Naive thymus-derived CD8-positive, alpha-beta T cell (primary cell): ENCODE data around the gene AGXT. TPM values are rescaled to one million over a fixed set of nuclear protein-coding genes. Genes with fewer than 3 reads are reported as not detected.
"Not testable (repeated sequence)": the region's sequence is repeated elsewhere in the genome, so short reads cannot be mapped to it uniquely, and the experiment has no call there.

Experiments
- ATAC-seq, 2 donors: fragments of 150-1000 bp; cut with Tn5 transposase in 1 of 2; sonication (Bioruptor Pico), chemical (Tn5 transposase) in 1 of 2; 1 replicate in 1 of 2; 2 replicates in 1 of 2; pipeline ENCODE4 v1.10.0; 2021; ENCODE audit warnings: mild to moderate bottlenecking in 2 of 2, moderate library complexity in 2 of 2
- POLR2A ChIA-PET: fragments of 350-600 bp; sonication (Branson Sonifier 250); formaldehyde crosslinking; loops from one replicate; lab custom pipeline; 2021; ENCODE audit warnings: antibody characterized with exemption; lab: Charles Lee
- DNase-seq, 10 donors: peaks; one replicate each; pipeline versions ENCODE4 v3.0.0 to v3.0.0-alpha.2; 2020 to 2022
- H3K27ac Mint-ChIP-seq, 10 donors: one replicate each; pipeline ENCODE4 v1.8.0; 2020 to 2022; ENCODE audit warnings: mild to moderate bottlenecking in 10 of 10, mixed read lengths in 10 of 10, moderate library complexity in 4 of 10, inconsistent platforms in 1 of 10
- H3K27me3 Mint-ChIP-seq, 5 donors: one replicate each; pipeline ENCODE4 v1.8.0; 2021 to 2022; ENCODE audit warnings: mixed read lengths in 5 of 5
- H3K36me3 Mint-ChIP-seq, 3 donors: one replicate each; pipeline ENCODE4 v1.8.0; 2020 to 2022; ENCODE audit warnings: mixed read lengths in 3 of 3, mild to moderate bottlenecking in 2 of 3, inconsistent platforms in 1 of 3
- H3K4me1 Mint-ChIP-seq, 4 donors: one replicate each; pipeline ENCODE4 v1.8.0; 2021 to 2022; ENCODE audit warnings: mixed read lengths in 4 of 4
- H3K4me3 Mint-ChIP-seq, 10 donors: one replicate each; pipeline ENCODE4 v1.8.0; 2020 to 2022; ENCODE audit warnings: mild to moderate bottlenecking in 10 of 10, mixed read lengths in 10 of 10, moderate library complexity in 6 of 10, inconsistent platforms in 1 of 10
- H3K9me3 Mint-ChIP-seq, 9 donors: one replicate each; pipeline ENCODE4 v1.8.0; 2020 to 2022; ENCODE audit warnings: mixed read lengths in 9 of 9, mild to moderate bottlenecking in 3 of 9, inconsistent platforms in 1 of 9, moderate library complexity in 1 of 9
- polyA plus RNA-seq, 3 donors: library from polyadenylated mRNA; unstranded; fragments of 300-500 nt; fragmentation: Illumina TruSeq; gene quantifications; one replicate each; pipeline ENCODE4 v1.2.3, GENCODE V29; 2021
- total RNA-seq, 8 experiments: library from RNA in 2 of 8; stranded (reverse) in 2 of 8; gene quantifications; one replicate each; pipeline ENCODE4 v1.2.3 and lab custom pipeline; 2021 to 2026

Gene AGXT
- total and polyA plus RNA-seq, 5 experiments from 2014 or later = not detected

DNA sequence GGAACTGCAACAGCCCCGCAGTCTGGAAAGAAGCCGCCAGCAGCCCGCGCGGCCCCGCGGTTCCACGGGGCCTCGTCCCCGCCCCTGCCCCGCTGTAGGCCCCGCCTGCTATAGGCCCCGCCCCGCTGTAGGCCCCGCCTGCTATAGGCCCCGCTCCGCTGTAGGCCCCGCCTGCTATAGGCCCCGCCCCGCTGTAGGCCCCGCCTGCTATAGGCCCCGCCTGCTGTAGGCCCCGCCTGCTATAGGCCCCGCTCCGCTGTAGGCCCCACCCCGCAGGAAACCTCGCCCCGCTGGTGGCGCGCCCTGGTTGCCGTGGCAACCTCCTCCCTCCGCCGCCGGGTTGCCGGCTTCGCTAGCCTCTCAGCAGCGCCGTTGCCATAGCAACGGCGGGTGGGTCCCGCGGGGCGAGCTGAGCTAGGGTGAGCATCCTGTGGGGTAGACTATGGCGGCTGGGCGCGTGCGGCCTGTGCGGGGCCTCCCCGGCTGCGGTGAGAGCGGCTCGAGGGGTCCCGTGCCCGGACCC lies 36.4 kb upstream of the AGXT start:
- POLR2A ChIA-PET = interaction anchor here (1.2 kb wide), 1 partner anchor 271 kb away, joined by 5 read pairs; the partner anchor contains the start of gene DUSP28
- ATAC-seq (peak; percentile 88 to 89), DNase-seq (peak; percentile 95 to 100 (median 99))
- H3K36me3 Mint-ChIP-seq = no peaks in the 10 kb centered on the region
- peaks cover 0 to 2% (median 0%) of the 10 kb centered on the region in 9 donors for H3K9me3 Mint-ChIP-seq
- H3K27ac Mint-ChIP-seq = peak overlapping the region in 3 of 10 donors; percentile 13 to 89 (median 57)
- H3K4me3 Mint-ChIP-seq = peak overlapping the region in 7 of 10 donors; percentile 56 to 81 (median 68)
- H3K27me3 Mint-ChIP-seq = peaks cover 1 to 21% (median 11%) of the 10 kb centered on the region in 5 donors
- H3K4me1 Mint-ChIP-seq = peaks cover 2 to 7% (median 5%) of the 10 kb centered on the region in 4 donors

DNA sequence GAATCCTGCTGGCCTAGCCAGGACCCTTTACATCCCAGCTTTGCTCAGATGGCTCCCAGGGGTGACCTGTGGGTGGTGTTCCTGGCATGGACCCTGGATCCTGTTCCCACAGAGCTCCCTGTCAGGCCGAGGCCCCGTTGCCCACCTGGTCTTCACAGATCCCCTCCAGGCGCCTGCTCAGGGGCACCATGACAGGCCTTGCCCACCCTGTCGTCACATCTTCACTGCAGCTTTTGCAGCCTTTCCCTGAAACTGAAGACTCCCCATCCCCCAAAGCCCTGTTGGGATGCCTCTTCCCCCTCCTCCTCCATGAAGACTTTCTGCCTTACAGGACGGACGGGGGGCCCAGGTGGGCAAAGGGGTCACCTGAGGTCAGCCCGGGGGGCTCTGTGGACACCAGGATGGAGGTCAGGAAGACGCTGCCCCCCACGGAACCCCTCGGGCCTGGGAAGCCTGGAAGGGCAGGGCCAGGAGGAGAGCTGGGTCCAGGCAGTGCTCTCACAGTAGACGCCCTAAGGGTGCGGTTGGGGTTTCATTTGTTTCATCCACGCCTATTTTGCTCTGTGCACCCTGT lies 35.6 kb upstream of the AGXT start:
- ATAC-seq = no peak
- H3K9me3 Mint-ChIP-seq = peaks cover 0 to 2% (median 0%) of the 10 kb centered on the region in 9 donors
- H3K27ac Mint-ChIP-seq = peak overlapping the region in 5 of 10 donors; percentile 41 to 89 (median 85)
- no peak overlapping the region for H3K4me3 Mint-ChIP-seq
- DNase-seq = no peak
- POLR2A ChIA-PET = interaction anchor here (1.2 kb wide), 1 partner anchor 272 kb away, joined by 5 read pairs; the partner anchor contains the start of gene DUSP28
- H3K4me1 Mint-ChIP-seq = peaks cover 2 to 7% (median 5%) of the 10 kb centered on the region in 4 donors
- H3K27me3 Mint-ChIP-seq = peaks cover 1 to 17% (median 11%) of the 10 kb centered on the region in 5 donors
- H3K36me3 Mint-ChIP-seq = no peaks in the 10 kb centered on the region

DNA sequence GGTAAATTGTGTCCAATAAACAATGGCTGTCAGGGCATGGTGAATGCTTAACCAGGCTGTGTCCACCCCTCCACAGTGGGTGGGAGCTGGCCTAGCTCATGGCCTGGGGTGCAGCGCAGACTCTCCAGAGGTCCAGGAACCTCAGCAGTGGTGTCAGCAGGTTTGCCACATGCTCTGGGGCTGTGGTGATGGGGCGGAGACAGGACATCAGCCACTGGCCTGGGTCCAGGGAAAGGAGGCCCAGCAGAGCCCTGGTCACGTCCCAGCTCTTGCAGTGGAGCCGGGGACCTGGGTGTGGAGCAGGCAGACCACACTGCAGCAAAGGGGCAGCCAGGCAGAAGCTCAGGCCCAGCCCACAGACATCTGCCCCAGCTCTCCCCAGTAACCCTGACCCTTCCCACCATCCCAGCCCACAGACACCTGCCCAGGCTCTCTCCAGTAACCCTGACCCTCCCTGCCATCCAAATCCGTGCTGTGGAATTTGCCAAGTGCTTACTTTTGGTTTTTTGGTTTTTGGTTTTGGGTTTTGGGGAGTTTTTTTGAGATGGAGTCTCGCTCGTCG lies 34.8 kb upstream of the AGXT start:
- Mint-ChIP-seq H3K36me3 (no peaks in the 10 kb centered on the region), H3K27me3 (peaks cover 1 to 14% (median 7%) of the 10 kb centered on the region in 5 donors), H3K9me3 (peaks cover 0 to 2% (median 0%) of the 10 kb centered on the region in 9 donors), H3K4me3 (no peak overlapping the region), H3K27ac (peak overlapping the region in 6 of 10 donors; percentile 19 to 88 (median 54)), H3K4me1 (peaks cover 2 to 7% (median 5%) of the 10 kb centered on the region in 4 donors)
- POLR2A ChIA-PET = no interaction called here
- ATAC-seq = no peak
- no peak for DNase-seq

DNA sequence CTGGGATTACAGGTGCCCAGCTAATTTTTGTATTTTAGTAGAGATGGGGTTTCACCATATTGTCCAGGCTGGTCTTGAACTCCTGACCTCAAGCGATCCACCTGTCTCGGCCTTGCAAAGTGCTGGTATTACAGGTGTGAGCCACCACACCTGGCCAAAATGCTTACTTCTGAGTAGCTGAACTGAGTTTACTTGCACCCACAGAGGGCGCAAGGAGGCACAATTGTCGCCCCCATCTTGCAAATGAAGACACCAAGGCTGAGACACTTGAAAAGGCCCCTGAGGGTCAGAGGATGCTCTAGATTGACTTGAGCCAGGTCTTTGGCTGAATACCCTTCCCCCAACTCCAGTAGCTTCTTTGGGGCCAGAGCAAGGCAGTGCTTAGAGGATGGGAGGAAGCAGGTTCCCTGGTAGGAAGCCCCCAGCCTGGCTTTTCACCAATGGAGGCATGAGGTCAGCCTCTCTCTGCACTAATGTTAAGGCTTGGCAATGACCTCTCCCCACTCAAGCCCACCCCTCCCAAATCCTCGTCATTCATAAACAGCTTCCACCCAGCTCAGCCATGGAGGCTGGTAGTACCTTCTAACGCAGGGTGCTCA lies 34.1 kb upstream of the AGXT start:
- Mint-ChIP-seq H3K27me3 (peaks cover 1 to 10% (median 5%) of the 10 kb centered on the region in 5 donors), H3K27ac (peak overlapping the region in 4 of 10 donors; percentile 24 to 70 (median 56)), H3K4me3 (no peak overlapping the region), H3K4me1 (peaks cover 2 to 7% (median 5%) of the 10 kb centered on the region in 4 donors), H3K9me3 (peaks cover 0 to 2% (median 0%) of the 10 kb centered on the region in 9 donors), H3K36me3 (no peaks in the 10 kb centered on the region)
- POLR2A ChIA-PET = no interaction called here
- DNase-seq (no peak), ATAC-seq (no peak)

DNA sequence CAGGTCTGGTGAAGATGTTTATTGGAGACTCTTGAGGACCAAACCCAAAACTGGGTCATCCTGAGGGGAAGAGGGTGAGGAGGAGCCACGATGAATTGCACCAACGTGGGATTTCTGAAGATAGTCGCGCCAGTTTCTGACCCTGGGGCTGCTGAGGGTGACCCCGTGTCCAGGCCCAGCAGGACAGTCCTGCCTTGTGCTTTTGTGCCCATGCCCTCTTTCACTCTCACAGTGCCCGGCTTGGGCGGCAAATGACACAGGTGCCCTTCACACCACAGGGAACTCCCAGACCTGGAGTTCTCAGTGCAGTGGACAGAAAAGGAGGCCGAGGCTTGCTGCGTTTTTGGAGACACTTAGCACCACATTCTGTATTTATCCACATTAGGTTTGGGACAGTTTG lies 33.1 kb upstream of the AGXT start:
- Mint-ChIP-seq H3K4me3 (no peak overlapping the region), H3K36me3 (no peaks in the 10 kb centered on the region), H3K4me1 (peaks cover 2 to 7% (median 5%) of the 10 kb centered on the region in 4 donors), H3K27me3 (peaks cover 0 to 5% (median 0%) of the 10 kb centered on the region in 5 donors), H3K9me3 (peaks cover 0 to 2% (median 0%) of the 10 kb centered on the region in 9 donors), H3K27ac (peak overlapping the region in 1 of 10 donors; percentile 51)
- POLR2A ChIA-PET = no interaction called here
- DNase-seq (no peak), ATAC-seq (no peak)

DNA sequence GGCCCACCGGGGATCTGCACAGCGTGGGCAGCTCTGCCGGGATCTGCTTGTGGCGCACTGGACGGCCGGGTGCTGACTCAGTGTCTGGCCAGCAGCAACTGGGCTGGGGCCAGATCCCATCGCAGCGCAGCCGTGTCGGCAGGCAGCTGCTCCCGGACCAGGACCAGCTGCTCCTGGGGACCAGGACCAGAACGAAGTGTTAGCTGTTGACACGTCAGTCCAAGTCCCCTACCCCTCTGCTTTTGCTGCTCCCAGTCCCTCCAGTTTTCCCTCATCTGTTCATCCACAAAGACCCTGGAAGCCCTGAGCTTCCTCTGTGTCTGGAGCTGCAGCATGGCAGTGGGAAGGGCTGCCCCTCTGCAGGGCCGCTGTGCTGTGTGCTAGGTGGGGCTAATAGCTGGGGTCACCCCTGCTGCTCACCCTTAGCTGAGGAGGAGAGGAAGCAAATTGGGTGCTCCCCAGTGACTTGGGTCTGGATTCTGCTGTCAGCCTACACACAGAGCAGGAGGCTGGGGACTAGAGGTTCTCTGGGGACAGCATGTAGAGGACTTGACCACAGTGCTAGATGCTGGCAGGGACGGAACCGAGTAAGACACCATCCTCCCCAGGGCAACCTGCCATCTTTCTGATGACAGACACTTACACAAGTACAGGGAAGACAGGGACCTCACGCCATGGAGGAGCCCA lies 31.7 kb upstream of the AGXT start:
- H3K27ac Mint-ChIP-seq = no peak overlapping the region
- no peaks in the 10 kb centered on the region for H3K36me3 Mint-ChIP-seq
- POLR2A ChIA-PET = no interaction called here
- no peak for ATAC-seq
- peaks cover 0 to 4% (median 0%) of the 10 kb centered on the region in 5 donors for H3K27me3 Mint-ChIP-seq
- no peak overlapping the region for H3K4me3 Mint-ChIP-seq
- peaks cover 0 to 2% (median 0%) of the 10 kb centered on the region in 9 donors for H3K9me3 Mint-ChIP-seq
- peaks cover 0 to under 1% (median under 1%) of the 10 kb centered on the region in 4 donors for H3K4me1 Mint-ChIP-seq
- DNase-seq = no peak

DNA sequence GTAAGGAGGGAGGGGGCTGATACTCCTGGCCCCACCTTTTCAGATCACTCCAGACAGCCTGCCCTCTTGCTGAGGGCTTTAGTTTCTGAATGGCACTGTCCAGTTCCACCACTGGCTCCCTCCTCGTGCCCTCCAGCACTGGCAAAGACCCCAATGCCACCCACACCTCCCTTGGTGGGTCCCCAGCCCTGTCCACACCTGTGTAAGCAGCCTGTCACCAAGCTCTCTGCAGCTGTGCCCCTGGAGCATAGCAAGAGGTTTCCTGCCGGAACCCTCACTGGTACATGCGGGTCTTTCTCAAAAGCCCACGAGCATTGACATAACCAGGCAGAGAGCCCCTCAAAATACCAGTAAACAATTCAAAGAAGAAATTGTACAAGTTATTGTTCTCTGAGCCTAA lies 31.0 kb upstream of the AGXT start:
- Mint-ChIP-seq H3K27ac (no peak overlapping the region), H3K9me3 (no peaks in the 10 kb centered on the region), H3K36me3 (no peaks in the 10 kb centered on the region), H3K27me3 (peaks cover 0 to 4% (median 0%) of the 10 kb centered on the region in 5 donors), H3K4me3 (no peak overlapping the region), H3K4me1 (no peaks in the 10 kb centered on the region)
- DNase-seq (no peak), ATAC-seq (no peak)
- POLR2A ChIA-PET = no interaction called here

DNA sequence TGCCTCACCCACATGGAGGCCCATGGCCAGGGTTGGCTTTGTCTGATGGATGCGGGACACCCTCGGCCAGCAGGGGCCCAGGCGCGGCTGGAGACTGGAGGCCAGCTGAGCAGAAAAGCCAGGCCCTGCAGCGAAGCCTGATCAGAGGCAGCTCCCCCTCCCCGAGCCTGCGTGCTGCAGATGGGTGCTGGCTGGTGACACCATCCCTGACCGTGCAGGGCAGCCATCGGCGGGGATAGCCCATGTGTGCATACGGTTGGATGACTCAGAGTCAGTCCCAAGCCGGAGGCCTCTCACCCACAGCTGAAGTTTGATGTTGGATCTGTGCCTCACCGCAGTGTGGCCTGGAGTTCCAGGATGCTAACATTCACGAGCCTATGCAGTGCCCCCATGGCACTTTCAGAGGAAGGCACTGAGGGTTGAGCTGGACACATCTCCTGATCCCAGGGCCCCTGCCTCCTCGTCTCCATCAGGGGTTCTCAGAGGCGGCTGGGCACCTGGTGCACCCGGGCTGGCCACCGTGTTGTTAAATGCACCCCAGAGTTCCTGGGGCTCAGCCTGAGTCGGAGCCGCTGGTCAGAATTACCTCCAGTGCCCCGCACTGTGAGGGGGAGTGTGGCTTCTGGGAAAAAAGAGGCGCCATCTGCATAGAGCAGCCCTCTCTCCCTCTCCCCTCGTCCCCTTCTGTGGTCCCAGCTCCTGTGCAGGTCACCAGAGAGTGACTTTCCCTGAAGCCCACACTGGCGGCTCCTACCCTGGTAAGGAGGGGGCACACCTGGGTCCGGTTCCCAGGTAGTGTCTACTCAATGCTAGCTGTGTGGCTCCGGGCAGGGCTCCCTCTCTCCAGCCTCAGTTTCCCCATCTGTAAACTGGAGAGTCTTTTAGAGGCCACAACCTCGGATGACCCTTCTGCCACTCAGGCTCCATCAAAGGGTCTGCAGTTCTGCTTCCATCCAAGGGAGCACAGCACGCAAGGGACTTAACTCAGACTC lies 29.2 kb upstream of the AGXT start:
- Mint-ChIP-seq H3K9me3 (no peaks in the 10 kb centered on the region), H3K4me1 (no peaks in the 10 kb centered on the region), H3K36me3 (no peaks in the 10 kb centered on the region), H3K4me3 (no peak overlapping the region), H3K27ac (peak overlapping the region in 1 of 10 donors; percentile 6), H3K27me3 (peaks cover 0 to 4% (median 0%) of the 10 kb centered on the region in 5 donors)
- POLR2A ChIA-PET = no interaction called here
- ATAC-seq (no peak), DNase-seq (no peak)

DNA sequence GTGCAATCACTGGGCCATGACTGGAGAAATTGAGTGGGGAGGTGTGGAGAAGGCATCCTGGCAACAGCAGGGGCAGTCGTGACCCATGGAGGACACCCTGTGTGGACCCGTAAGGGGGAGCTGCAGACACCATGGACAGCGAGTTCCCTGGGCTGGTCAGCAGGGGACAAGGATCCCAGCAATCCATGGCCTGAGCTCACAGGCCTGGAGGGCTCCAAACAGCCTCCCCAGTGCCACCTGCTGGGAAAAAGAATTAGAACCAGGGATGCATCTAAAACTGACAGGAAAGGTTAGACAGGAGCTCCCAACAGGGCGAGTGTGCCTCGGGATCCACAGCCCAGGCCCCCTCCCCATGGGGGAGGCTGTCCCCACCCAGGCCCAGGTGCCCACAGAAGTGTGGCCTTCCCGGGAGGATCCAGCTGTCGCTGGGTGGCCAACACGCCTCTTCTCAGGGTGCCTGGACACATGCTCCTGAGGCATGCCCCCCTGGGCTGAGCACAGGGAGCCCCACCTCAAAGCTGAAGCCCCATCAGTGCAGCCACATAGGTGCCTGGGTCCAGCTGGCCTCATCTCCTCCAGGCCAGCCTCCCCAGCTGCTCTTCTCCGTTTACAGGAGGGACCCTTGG lies 28.1 kb upstream of the AGXT start:
- H3K36me3 Mint-ChIP-seq = no peaks in the 10 kb centered on the region
- ATAC-seq (peak; percentile 33 to 35), DNase-seq (peak in 1 of 10 donors; percentile 27)
- H3K9me3 Mint-ChIP-seq = peaks cover 0 to 3% (median 0%) of the 10 kb centered on the region in 9 donors
- H3K4me1 Mint-ChIP-seq = no peaks in the 10 kb centered on the region
- peak overlapping the region in 3 of 10 donors; percentile 6 to 32 (median 15) for H3K27ac Mint-ChIP-seq
- peaks cover 0 to 10% (median 0%) of the 10 kb centered on the region in 5 donors for H3K27me3 Mint-ChIP-seq
- no peak overlapping the region for H3K4me3 Mint-ChIP-seq
- POLR2A ChIA-PET = no interaction called here

DNA sequence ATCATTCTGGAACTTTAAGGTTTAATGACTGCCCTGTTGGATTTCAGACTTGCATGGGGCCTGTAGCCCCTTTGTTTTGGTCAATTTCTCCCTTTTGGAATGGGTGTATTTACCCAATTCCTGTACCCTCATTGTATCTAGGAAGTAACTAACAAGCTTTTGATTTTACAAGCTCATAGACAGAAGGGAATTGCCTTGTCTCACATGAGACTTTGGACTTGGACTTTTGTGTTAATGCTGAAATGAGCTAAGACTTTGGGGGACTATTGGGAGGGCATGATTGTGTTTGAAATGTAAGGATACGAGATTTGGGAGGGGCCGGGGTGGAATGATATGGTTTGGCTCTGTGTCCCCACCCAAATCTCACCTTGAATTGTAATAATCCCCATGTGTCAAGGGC lies 22.3 kb upstream of the AGXT start:
- ATAC-seq, H3K27ac Mint-ChIP-seq, H3K4me3 Mint-ChIP-seq, H3K27me3 Mint-ChIP-seq, POLR2A ChIA-PET, H3K36me3 Mint-ChIP-seq, DNase-seq, H3K4me1 Mint-ChIP-seq, H3K9me3 Mint-ChIP-seq: not testable (repeated sequence)

DNA sequence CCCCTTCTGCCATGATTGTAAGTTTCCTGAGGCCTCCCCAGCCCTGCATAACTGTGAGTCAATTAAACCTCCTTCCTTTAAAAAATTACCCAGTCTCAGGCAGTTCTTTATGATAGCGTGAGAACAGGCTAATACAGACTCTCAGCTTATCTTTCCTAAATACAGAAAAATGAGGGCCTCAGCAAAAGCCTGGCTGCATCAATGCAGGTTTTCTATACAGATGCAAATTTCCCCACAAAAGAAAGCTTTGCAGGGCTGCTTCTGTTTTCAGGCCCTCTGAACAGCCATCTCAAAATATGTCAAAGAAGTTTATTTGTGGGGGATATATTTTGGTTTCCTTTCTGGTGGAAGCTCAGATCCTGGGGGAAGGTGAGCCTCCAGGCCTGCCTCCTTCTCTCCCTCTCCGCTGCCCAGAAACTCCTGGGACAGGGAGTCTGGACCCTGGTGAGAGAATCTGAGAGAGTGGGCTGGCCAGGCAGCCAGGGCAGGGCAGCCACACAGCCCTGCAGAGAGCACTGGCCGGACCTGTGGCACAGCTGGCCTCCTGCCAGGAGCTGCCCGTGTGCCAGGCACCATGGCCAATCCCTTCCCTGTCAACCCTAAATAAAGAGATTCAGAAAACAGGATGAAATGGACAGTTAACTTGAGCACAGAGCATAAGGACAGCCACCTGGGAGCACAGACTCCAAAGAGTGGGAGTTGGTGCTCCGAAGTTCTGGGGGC lies 21.6 kb upstream of the AGXT start:
- no peak overlapping the region for H3K27ac Mint-ChIP-seq
- POLR2A ChIA-PET = no interaction called here

More for the DNA sequence above, 21.6 kb upstream of the AGXT start:
- peaks cover 0 to 8% (median 0%) of the 10 kb centered on the region in 5 donors for H3K27me3 Mint-ChIP-seq
- H3K4me1 Mint-ChIP-seq = no peaks in the 10 kb centered on the region
- H3K4me3 Mint-ChIP-seq = no peak overlapping the region
- no peak for DNase-seq
- no peaks in the 10 kb centered on the region for H3K36me3 Mint-ChIP-seq
- no peak for ATAC-seq
- peaks cover 0 to 3% (median 0%) of the 10 kb centered on the region in 9 donors for H3K9me3 Mint-ChIP-seq
